SK-N-SH (cell line): ENCODE measurements around the gene KCNK4. TPM values are rescaled to one million over a fixed set of nuclear protein-coding genes. Genes with fewer than 3 reads are reported as not detected.

ENCODE experiments used
- CTCF ChIA-PET: fragments of 300-600, 350-600 bp; formaldehyde crosslinking; extraction: SDS; loops from one replicate; lab custom pipeline; 2021; lab: Yijun Ruan, JAX
- POLR2A ChIA-PET: fragments of 350-600 bp; sonication (Branson Sonifier 250); formaldehyde crosslinking; extraction: SDS; loops from one replicate; lab custom pipeline; 2020; ENCODE audit warnings: antibody characterized with exemption, inconsistent platforms; lab: Yijun Ruan, JAX
- DNase-seq: peaks from one replicate; pipeline ENCODE4 v3.0.0; 2012
- H2AFZ ChIP-seq: fragments of 200-600 bp; sonication (generic); 2 replicates; pipeline ENCODE4 v1.8.1; 2016; ENCODE audit warnings: antibody characterized with exemption, mild to moderate bottlenecking, low read depth
- H3F3A ChIP-seq: fragments of 200-600 bp; sonication (generic); replicated peaks from 2 replicates; pipeline ENCODE3; 2016; ENCODE audit warnings: antibody characterized with exemption, mild to moderate bottlenecking; ENCODE audit not compliant: insufficient read depth
- H3K27ac ChIP-seq, 2 experiments: fragments of 200-500 bp in 1 of 2; fragments of 200-600 bp in 1 of 2; sonication (Bioruptor generic) in 1 of 2; sonication (generic), shearing (Covaris generic) in 1 of 2; 2 replicates each; pipeline versions ENCODE4 v1.5.1 to v1.6.1; 2014 to 2016; ENCODE audit warnings: low read depth in 2 of 2, inconsistent platforms in 1 of 2, low read length in 1 of 2, mild to moderate bottlenecking in 1 of 2, mixed read lengths in 1 of 2
- H3K27me3 ChIP-seq: fragments of 200-600 bp; sonication (generic), shearing (Covaris generic); 2 replicates; pipeline ENCODE4 v1.6.1; 2016; ENCODE audit warnings: mixed run types; ENCODE audit not compliant: insufficient read depth
- H3K36me3 ChIP-seq, 2 experiments: fragments of 200-500 bp in 1 of 2; fragments of 200-600 bp in 1 of 2; sonication (Bioruptor generic) in 1 of 2; sonication (generic) in 1 of 2; replicated peaks in 1 of 2; 2 replicates each; pipeline versions ENCODE3 to v1.5.1; 2014 to 2016; ENCODE audit warnings: low read length in 1 of 2, mild to moderate bottlenecking in 1 of 2; ENCODE audit not compliant: insufficient read depth in 2 of 2, control insufficient read depth in 1 of 2
- H3K4me1 ChIP-seq, 2 experiments: fragments of 200-500 bp in 1 of 2; fragments of 200-600 bp in 1 of 2; sonication (Bioruptor generic) in 1 of 2; sonication (generic), shearing (Covaris generic) in 1 of 2; 2 replicates each; pipeline versions ENCODE4 v1.5.1 to v1.6.1; 2014 to 2016; ENCODE audit warnings: low read depth in 1 of 2, low read length in 1 of 2, mixed run types in 1 of 2; ENCODE audit not compliant: insufficient read depth in 2 of 2, control insufficient read depth in 1 of 2
- H3K4me2 ChIP-seq: fragments of 200-600 bp; sonication (generic), shearing (Covaris generic); 2 replicates; pipeline ENCODE4 v1.6.1; 2017; ENCODE audit warnings: mixed run types
- H3K4me3 ChIP-seq, 2 experiments: fragments of 200-500 bp in 1 of 2; fragments of 200-600 bp in 1 of 2; sonication (Bioruptor generic) in 1 of 2; sonication (generic), shearing (Covaris generic) in 1 of 2; 2 replicates each; pipeline versions ENCODE4 v1.5.1 to v1.8.1; 2014 to 2016; ENCODE audit warnings: low read depth in 2 of 2, inconsistent platforms in 1 of 2, low read length in 1 of 2, mild to moderate bottlenecking in 1 of 2, mixed read lengths in 1 of 2, moderate library complexity in 1 of 2
- H3K79me2 ChIP-seq: fragments of 200-600 bp; sonication (generic); 2 replicates; pipeline ENCODE4 v1.8.1; 2017; ENCODE audit warnings: mild to moderate bottlenecking; ENCODE audit not compliant: insufficient read depth
- H3K9ac ChIP-seq: fragments of 200-600 bp; sonication (generic); 2 replicates; pipeline ENCODE4 v1.6.1; 2017; ENCODE audit warnings: mixed run types
- H3K9me2 ChIP-seq: fragments of 200-600 bp; sonication (generic); 2 replicates; pipeline ENCODE4 v1.6.1; 2017; ENCODE audit warnings: mixed run types
- H3K9me3 ChIP-seq: fragments of 200-600 bp; sonication (generic); 2 replicates; pipeline ENCODE4 v1.6.1; 2017; ENCODE audit warnings: mixed run types, mild to moderate bottlenecking, moderate library complexity
- H4K20me1 ChIP-seq: fragments of 200-600 bp; sonication (generic); 2 replicates; pipeline ENCODE4 v1.6.1; 2017; ENCODE audit warnings: mild to moderate bottlenecking, mixed run types; ENCODE audit not compliant: insufficient read depth
- ELF1 ChIP-seq: IDR thresholded peaks from 2 replicates; pipeline ENCODE4 v1.4.0; 2012
- EZH2phosphoT487 ChIP-seq: fragments of 200-600 bp; sonication (generic); IDR thresholded peaks from 2 replicates; pipeline ENCODE4 v1.6.1; 2017; ENCODE audit warnings: low read depth, mixed run types, mild to moderate bottlenecking, antibody characterized with exemption, moderate library complexity, borderline replicate concordance
- FOSL2 ChIP-seq: IDR thresholded peaks from 2 replicates; pipeline ENCODE4 v1.4.0; 2012; ENCODE audit warnings: low read depth, mild to moderate bottlenecking, moderate library complexity, borderline replicate concordance
- GATA2 ChIP-seq: sonication (generic); formaldehyde crosslinking; IDR thresholded peaks from 2 replicates; pipeline ENCODE4 v1.5.0; 2020; ENCODE audit warnings: mild to moderate bottlenecking, missing genetic modification reagents
- IRF3 ChIP-seq: fragments of 150-350 bp; IDR thresholded peaks from 2 replicates; pipeline ENCODE4 v1.6.1; 2016; ENCODE audit warnings: mild to moderate bottlenecking, low read depth, low read length
- NFIC ChIP-seq: IDR thresholded peaks from 2 replicates; pipeline ENCODE4 v1.4.0; 2012; ENCODE audit warnings: borderline replicate concordance
- POLR2AphosphoS5 ChIP-seq: IDR thresholded peaks from 2 replicates; pipeline ENCODE4 v1.6.1; 2012; ENCODE audit warnings: low read depth, low read length
- RCOR1 ChIP-seq: fragments of 150-350 bp; IDR thresholded peaks from 2 replicates; pipeline ENCODE4 v1.6.1; 2017; ENCODE audit warnings: antibody characterized with exemption, low read length
- REST ChIP-seq: IDR thresholded peaks from 2 replicates; pipeline ENCODE4 v1.6.1; 2012; ENCODE audit warnings: mild to moderate bottlenecking, low read depth, low read length, moderate library complexity
- SIN3A ChIP-seq: IDR thresholded peaks from 2 replicates; pipeline ENCODE4 v1.6.1; 2012; ENCODE audit warnings: low read depth, mild to moderate bottlenecking, low read length, moderate library complexity, borderline replicate concordance
- SMC3 ChIP-seq: IDR thresholded peaks from 2 replicates; pipeline ENCODE4 v1.6.1; 2012; ENCODE audit warnings: low read depth, low read length, improper control_type of control experiment
- TAF1 ChIP-seq: IDR thresholded peaks from 2 replicates; pipeline ENCODE4 v1.6.1; 2012; ENCODE audit warnings: low read depth, mild to moderate bottlenecking, low read length, moderate library complexity, borderline replicate concordance
- TEAD4 ChIP-seq: IDR thresholded peaks from 2 replicates; pipeline ENCODE4 v1.4.0; 2012; ENCODE audit warnings: mild to moderate bottlenecking, borderline replicate concordance; ENCODE audit not compliant: insufficient read depth
- YY1 ChIP-seq: IDR thresholded peaks from 2 replicates; pipeline ENCODE4 v1.4.0; 2012; ENCODE audit warnings: low read depth, mild to moderate bottlenecking
- WGBS: methylation state at CpG from one replicate; pipeline ENCODE4 v1.1.6; 2017; ENCODE audit warnings: low lambda C conversion rate; 5-methylcytosine and 5-hydroxymethylcytosine counted together
- polyA plus RNA-seq, 3 experiments: library from polyadenylated mRNA; depleted of rRNA; stranded (reverse); fragments of >200 nt; gene quantifications; 2 replicates each; pipeline ENCODE4 v1.2.3, GENCODE V29; 2012

KCNK4 gene
- polyA plus RNA-seq, 1 of the 3 experiments (the other 2 are of a cell fraction) = 0.16 TPM

GRCh38 chr11:64320556-64320955 lies 29.5 kb downstream of the KCNK4 start:
- ChIA-PET CTCF (no interaction called here), POLR2A (no interaction called here)
- H3K27me3 ChIP-seq = no peaks in the 10 kb centered on the region
- no peak overlapping the region for H3K9ac ChIP-seq
- no peak for TF ChIP-seq REST
- TF ChIP-seq ELF1 = no peak
- no peak for TF ChIP-seq SIN3A
- TF ChIP-seq EZH2phosphoT487 = no peak
- no peak for TF ChIP-seq TAF1
- TF ChIP-seq POLR2AphosphoS5 = no peak
- no peak for TF ChIP-seq NFIC
- TF ChIP-seq YY1 = no peak
- no peak for TF ChIP-seq RCOR1
- no peak for TF ChIP-seq GATA2
- H3K4me3 ChIP-seq = no peak overlapping the region
- peaks cover 39% of the 10 kb centered on the region for H3K79me2 ChIP-seq
- H4K20me1 ChIP-seq = no peaks in the 10 kb centered on the region
- WGBS = 95% methylated on average over 5 of the region's 7 CpGs
- H3K36me3 ChIP-seq = peaks cover 0 to 18% of the 10 kb centered on the region in 2 experiments
- no peak overlapping the region for H2AFZ ChIP-seq
- DNase-seq = no peak
- no peaks in the 10 kb centered on the region for H3K9me3 ChIP-seq
- no peak overlapping the region for H3K4me2 ChIP-seq
- H3F3A ChIP-seq = peaks cover 8% of the 10 kb centered on the region
- no peaks in the 10 kb centered on the region for H3K9me2 ChIP-seq
- H3K4me1 ChIP-seq = peaks cover 0 to 15% of the 10 kb centered on the region in 2 experiments; a peak in 2 of 4 replicates
- no peak overlapping the region for H3K27ac ChIP-seq

GRCh38 chr11:64321026-64321425 lies 29.9 kb downstream of the KCNK4 start:
- CTCF ChIA-PET = no interaction called here
- POLR2A ChIA-PET = no interaction called here
- peaks cover 8% of the 10 kb centered on the region for H3F3A ChIP-seq

More at GRCh38 chr11:64321026-64321425, 29.9 kb downstream of the KCNK4 start:
- 87% methylated on average over 5 of the region's 5 CpGs for WGBS
- H3K79me2 ChIP-seq = peaks cover 38% of the 10 kb centered on the region
- H2AFZ ChIP-seq = no peak overlapping the region
- H3K27me3 ChIP-seq = no peaks in the 10 kb centered on the region
- H3K9me2 ChIP-seq = no peaks in the 10 kb centered on the region
- no peak overlapping the region for H3K4me2 ChIP-seq
- H3K9ac ChIP-seq = no peak overlapping the region
- TF ChIP-seq RCOR1 = no peak
- no peak for TF ChIP-seq YY1
- no peak for TF ChIP-seq SMC3
- TF ChIP-seq REST = no peak
- TF ChIP-seq FOSL2 = no peak
- no peak for TF ChIP-seq IRF3
- no peak for TF ChIP-seq POLR2AphosphoS5
- no peak for TF ChIP-seq TEAD4
- peaks cover 0 to 13% of the 10 kb centered on the region in 2 experiments; a peak in 2 of 4 replicates for H3K4me1 ChIP-seq
- no peak overlapping the region for H3K4me3 ChIP-seq
- DNase-seq = no peak
- H4K20me1 ChIP-seq = no peaks in the 10 kb centered on the region
- H3K9me3 ChIP-seq = no peaks in the 10 kb centered on the region
- H3K36me3 ChIP-seq = peaks cover 0 to 14% of the 10 kb centered on the region in 2 experiments
- H3K27ac ChIP-seq = no peak overlapping the region
